Right lobe of liver (tissue), 4 donors: ENCODE data around the gene GNPAT.

Experiments
- CTCF ChIP-seq, 4 donors: fragments of 200-600 bp in 3 of 4; fragments of 450-650 bp in 1 of 4; IDR thresholded peaks; one replicate each; pipeline versions ENCODE4 v1.5.1 to v1.8.0; 2016 to 2022; ENCODE audit warnings: antibody characterized with exemption in 4 of 4, mild to moderate bottlenecking in 2 of 4
- POLR2A ChIP-seq: fragments of 450-650 bp; IDR thresholded peaks from one replicate; pipeline ENCODE4 v1.6.1; 2017; ENCODE audit warnings: antibody characterized with exemption, mild to moderate bottlenecking
- donor health status: DM: no; HTN: no; CAD: no.
- donor health status: DM: no; HTN: no; CAD: no.
- donor health status: DM: no; HTN: yes; CAD: no.

- TF ChIP-seq CTCF (IDR thresholded peaks at IDR 0.05) (no peak), POLR2A (no peak)
Measured at GRCh38 chr1:231279683-231280082, 38.7 kb downstream of the GNPAT start.
